Calu3 (cell line): ENCODE results near the gene B3GNT3. TPM values are rescaled to one million over a fixed set of nuclear protein-coding genes. Genes with fewer than 3 reads are reported as not detected.

Experiments used
- BruUV-seq: library from RNA; stranded (reverse); fragments of 400-500 nt; replicated peaks from 2 replicates; lab custom pipeline; 2021; lab: Mats Ljungman, UMichigan
- CTCF ChIA-PET: fragments of 300-600 bp; sonication (Branson Sonifier 250); formaldehyde crosslinking; loops from one replicate; lab custom pipeline; 2022; ENCODE audit warnings: antibody characterized with exemption; lab: Charles Lee
- DNase-seq: peaks from one replicate; pipeline ENCODE4 v3.0.0; 2022
- H3K27ac Mint-ChIP-seq: one replicate; pipeline ENCODE4 v1.8.0; 2022; ENCODE audit warnings: mixed read lengths; ENCODE audit not compliant: unreplicated experiment
- H3K27me3 Mint-ChIP-seq: one replicate; pipeline ENCODE4 v1.8.0; 2022; ENCODE audit warnings: mixed read lengths; ENCODE audit not compliant: unreplicated experiment
- H3K36me3 Mint-ChIP-seq: one replicate; pipeline ENCODE4 v1.8.0; 2022; ENCODE audit warnings: mild to moderate bottlenecking, moderate library complexity, mixed read lengths; ENCODE audit not compliant: insufficient read depth, unreplicated experiment
- H3K4me1 Mint-ChIP-seq: one replicate; pipeline ENCODE4 v1.8.0; 2022; ENCODE audit warnings: mild to moderate bottlenecking, low read depth, mixed read lengths; ENCODE audit not compliant: unreplicated experiment
- H3K4me3 Mint-ChIP-seq: one replicate; pipeline ENCODE4 v1.8.0; 2022; ENCODE audit warnings: mild to moderate bottlenecking, low read depth, moderate library complexity, mixed read lengths; ENCODE audit not compliant: unreplicated experiment
- H3K9me3 Mint-ChIP-seq: one replicate; pipeline ENCODE4 v1.8.0; 2022; ENCODE audit warnings: low read depth, mixed read lengths; ENCODE audit not compliant: unreplicated experiment
- intact Hi-C: fragments of 100-400 bp; cut with micrococcal nuclease; formaldehyde crosslinking; loops from one replicate; pipeline ENCODE4 v1.10.0; 2022; ENCODE audit not compliant: unreplicated experiment
- total RNA-seq: library from RNA; stranded (reverse); gene quantifications from 2 replicates; pipeline ENCODE4 v1.2.3, GENCODE V29; 2022
- TF ChIP-seq, protein P1 (sequence below): fragments of 200-600 bp; IDR thresholded peaks from one replicate; pipeline ENCODE4 v1.8.0; 2022; ENCODE audit warnings: antibody characterized with exemption; ENCODE audit not compliant: unreplicated experiment

B3GNT3 gene
- total RNA-seq, 1 experiment from 2014 or later = 75.1 TPM

DNA sequence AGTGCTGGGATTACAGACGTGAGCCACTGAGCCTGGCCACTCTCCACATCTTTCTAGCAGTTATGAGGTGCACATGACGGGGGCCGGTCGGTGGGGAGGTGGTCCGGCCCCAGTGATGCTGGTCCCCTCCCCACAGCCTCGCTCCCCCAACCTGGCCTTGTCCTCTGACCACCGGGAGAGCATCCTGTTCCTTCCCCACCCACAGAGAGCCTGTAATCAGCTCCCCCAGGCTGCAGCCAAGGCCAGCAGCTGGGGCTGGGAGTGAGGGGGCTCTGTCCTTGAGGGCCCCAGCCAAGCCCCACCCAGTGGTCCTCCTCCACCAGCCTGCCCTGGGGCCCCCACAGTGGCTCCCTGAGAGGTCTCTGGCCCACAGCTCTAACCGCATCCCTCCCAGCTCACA lies 29.4 kb downstream of the B3GNT3 start:
- Mint-ChIP-seq H3K36me3 (no peaks in the 10 kb centered on the region), H3K27me3 (peaks cover 34% of the 10 kb centered on the region), H3K4me3 (no peak overlapping the region), H3K9me3 (no peaks in the 10 kb centered on the region), H3K27ac (no peak overlapping the region), H3K4me1 (no peaks in the 10 kb centered on the region)
- TF ChIP-seq, protein P1, sequence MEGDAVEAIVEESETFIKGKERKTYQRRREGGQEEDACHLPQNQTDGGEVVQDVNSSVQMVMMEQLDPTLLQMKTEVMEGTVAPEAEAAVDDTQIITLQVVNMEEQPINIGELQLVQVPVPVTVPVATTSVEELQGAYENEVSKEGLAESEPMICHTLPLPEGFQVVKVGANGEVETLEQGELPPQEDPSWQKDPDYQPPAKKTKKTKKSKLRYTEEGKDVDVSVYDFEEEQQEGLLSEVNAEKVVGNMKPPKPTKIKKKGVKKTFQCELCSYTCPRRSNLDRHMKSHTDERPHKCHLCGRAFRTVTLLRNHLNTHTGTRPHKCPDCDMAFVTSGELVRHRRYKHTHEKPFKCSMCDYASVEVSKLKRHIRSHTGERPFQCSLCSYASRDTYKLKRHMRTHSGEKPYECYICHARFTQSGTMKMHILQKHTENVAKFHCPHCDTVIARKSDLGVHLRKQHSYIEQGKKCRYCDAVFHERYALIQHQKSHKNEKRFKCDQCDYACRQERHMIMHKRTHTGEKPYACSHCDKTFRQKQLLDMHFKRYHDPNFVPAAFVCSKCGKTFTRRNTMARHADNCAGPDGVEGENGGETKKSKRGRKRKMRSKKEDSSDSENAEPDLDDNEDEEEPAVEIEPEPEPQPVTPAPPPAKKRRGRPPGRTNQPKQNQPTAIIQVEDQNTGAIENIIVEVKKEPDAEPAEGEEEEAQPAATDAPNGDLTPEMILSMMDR = no peak
- DNase-seq = no peak
- intact Hi-C loops = no loop called here
- BruUV-seq = no TSS peak
- CTCF ChIA-PET = no interaction called here

DNA sequence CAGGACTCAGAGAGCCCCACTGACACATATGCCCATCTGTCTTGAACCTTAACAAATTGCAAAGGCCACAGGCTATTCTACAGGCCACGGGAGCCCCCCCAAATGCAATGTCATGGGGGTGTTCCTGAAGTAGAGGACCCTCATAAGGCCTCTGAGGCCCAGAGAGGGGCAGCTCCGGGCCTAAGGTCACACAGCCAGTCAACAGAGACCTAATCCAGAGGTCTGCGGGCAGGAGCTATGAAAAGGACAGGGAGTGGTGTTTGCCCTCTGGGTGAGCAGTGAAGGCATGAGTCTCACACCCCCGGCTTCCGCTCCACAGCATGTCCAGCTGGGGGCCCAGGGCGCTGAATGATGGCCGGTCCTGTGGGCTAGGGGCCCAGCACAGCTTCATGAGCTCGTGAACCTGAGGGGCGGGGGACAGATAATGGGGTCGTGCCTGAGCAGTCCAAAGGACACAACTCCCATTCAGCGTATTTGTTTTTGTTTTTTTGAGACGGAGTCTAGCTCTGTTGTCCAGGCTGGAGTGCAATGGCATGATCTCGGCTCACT lies 31.6 kb downstream of the B3GNT3 start:
- Mint-ChIP-seq H3K27me3 (peaks cover 34% of the 10 kb centered on the region), H3K4me1 (no peaks in the 10 kb centered on the region), H3K4me3 (no peak overlapping the region), H3K9me3 (no peaks in the 10 kb centered on the region), H3K27ac (no peak overlapping the region), H3K36me3 (no peaks in the 10 kb centered on the region)
- BruUV-seq = no TSS peak
- TF ChIP-seq, protein P1 = no peak
- CTCF ChIA-PET = no interaction called here
- intact Hi-C loops = no loop called here
- no peak for DNase-seq

DNA sequence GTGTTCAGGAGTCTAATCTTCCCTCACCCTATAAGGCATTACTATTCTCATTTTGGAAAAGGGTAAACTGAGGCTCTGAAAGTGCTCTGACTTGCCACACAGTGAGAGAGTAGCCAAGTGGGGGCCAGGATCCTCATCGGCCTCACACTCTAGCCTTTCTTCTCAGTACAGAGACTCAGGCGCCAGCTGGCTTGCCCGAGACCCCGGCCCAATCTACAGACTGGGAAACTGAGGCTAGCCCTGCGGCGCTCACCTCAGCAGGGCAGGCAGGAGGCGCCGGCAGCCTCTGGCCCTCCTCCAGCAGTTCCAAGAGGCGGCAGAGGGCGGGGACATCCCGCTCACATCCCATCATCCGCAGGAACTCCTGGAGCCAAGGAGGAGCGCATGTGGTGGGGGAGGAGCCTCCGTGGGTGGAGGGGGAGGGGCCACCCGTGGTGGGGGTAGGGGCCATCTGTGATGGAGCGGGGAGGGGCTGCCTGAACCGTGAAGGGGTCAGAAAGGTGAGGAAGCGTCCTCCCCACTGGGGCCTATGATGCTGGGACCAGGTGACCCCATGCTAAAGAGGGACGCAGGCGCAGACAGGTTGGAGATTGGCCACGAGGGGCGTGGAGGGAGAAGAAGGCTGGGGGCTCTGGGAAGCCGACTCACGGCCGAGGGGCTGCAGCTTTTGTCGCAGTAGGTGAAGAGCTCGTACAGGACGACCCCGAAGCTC lies 35.1 kb downstream of the B3GNT3 start:
- DNase-seq = no peak
- H3K27ac Mint-ChIP-seq = no peak overlapping the region
- BruUV-seq = no TSS peak
- H3K36me3 Mint-ChIP-seq = no peaks in the 10 kb centered on the region
- no peak overlapping the region for H3K4me3 Mint-ChIP-seq
- no peaks in the 10 kb centered on the region for H3K4me1 Mint-ChIP-seq
- CTCF ChIA-PET = interaction anchor here (0.6 to 0.7 kb wide), 3 partner anchors 14 to 52 kb away, joined by 3 to 9 read pairs (median 4); no protein-coding TSS in a partner anchor
- H3K9me3 Mint-ChIP-seq = no peaks in the 10 kb centered on the region
- TF ChIP-seq, protein P1 = no peak
- peaks cover 16% of the 10 kb centered on the region for H3K27me3 Mint-ChIP-seq
- intact Hi-C loops = no loop called here

DNA sequence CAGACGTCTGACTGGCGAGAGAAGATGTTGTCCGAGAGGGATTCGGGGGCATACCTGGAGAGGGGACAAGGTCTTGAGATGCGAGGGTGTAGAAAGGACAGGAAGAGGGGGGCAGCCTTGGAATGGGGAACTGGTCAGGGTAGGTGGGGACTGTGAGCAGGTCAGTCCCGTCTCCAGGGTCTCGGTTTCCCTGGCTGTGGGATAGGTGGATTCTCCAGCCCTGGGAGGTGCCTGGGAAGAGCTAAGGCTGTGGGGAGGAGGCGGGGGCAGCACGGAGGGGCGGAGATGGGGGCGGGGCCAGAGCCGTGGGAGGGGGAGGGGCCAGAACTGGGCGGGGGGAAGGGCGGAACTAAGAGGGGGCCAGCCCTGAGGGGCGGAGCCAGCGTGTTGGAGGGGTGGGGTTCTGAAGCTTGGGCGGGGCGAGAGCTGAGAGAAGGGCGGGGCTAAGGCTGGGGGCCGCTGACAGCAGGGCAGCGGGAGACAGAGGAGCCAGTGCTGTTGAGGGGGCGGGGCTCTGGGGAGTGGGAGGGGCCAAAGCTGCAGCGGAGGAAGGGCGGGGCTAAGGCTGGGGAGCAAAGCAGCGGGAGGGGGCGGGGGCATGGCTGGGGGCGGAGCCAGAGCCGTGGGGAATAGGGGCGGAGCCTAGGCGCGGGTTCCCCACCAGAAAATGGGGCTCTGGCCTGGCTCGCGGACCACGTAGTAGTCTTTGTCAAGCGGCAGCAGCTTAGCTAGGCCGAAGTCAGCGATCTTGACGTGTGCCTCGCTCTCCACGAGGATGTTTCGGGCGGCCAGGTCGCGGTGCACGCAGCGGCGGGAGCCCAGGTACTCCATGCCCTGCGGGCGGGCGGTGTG lies 35.9 kb downstream of the B3GNT3 start:
- Mint-ChIP-seq H3K27me3 (peaks cover 15% of the 10 kb centered on the region), H3K9me3 (no peaks in the 10 kb centered on the region), H3K36me3 (no peaks in the 10 kb centered on the region), H3K27ac (no peak overlapping the region), H3K4me3 (no peak overlapping the region), H3K4me1 (no peaks in the 10 kb centered on the region)
- intact Hi-C loops = no loop called here
- BruUV-seq = no TSS peak
- CTCF ChIA-PET = interaction anchor here (0.6 to 0.7 kb wide), 3 partner anchors 35 to 357 kb away, joined by 3 to 9 read pairs (median 4); no protein-coding TSS in a partner anchor
- no peak for DNase-seq
- TF ChIP-seq, protein P1 = no peak
